Stimulated activated CD4-positive, alpha-beta T cell treated with anti-CD3 and anti-CD28 coated beads, Interleukin-1b, Interleukin-23, amount 100 ng/mL, for 4 hours (primary cell): ENCODE data around the gene LRP11.

ENCODE experiments used
- DNase-seq, 2 donors: peaks; one replicate each; pipeline ENCODE4 v3.0.0-alpha.2; 2020; ENCODE audit warnings: low read depth in 2 of 2

LRP11 gene

GRCh38 chr6:149783551-149783950, 80.6 kb downstream of the LRP11 start:
- DNase-seq = no peak

- no peak for DNase-seq
Measured at GRCh38 chr6:149782337-149782736, 81.8 kb downstream of the LRP11 start.

- DNase-seq = no peak
Measured at GRCh38 chr6:149781715-149782114, 82.4 kb downstream of the LRP11 start.

- no peak for DNase-seq
Measured at GRCh38 chr6:149779644-149779963, 84.6 kb downstream of the LRP11 start.

GRCh38 chr6:149777624-149778023, 86.5 kb downstream of the LRP11 start:
- DNase-seq = no peak

GRCh38 chr6:149771925-149772324, 92.2 kb downstream of the LRP11 start:
- DNase-seq = no peak

- DNase-seq = no peak
Measured at GRCh38 chr6:149771185-149771584, 93.0 kb downstream of the LRP11 start.

GRCh38 chr6:149769676-149770075, 94.5 kb downstream of the LRP11 start:
- no peak for DNase-seq
